Karpas-422 (cell line): ENCODE results near the gene RFX7. TPM values are rescaled to one million over a fixed set of nuclear protein-coding genes. Genes with fewer than 3 reads are reported as not detected.
A peak's percentile ranks its signal among the peaks of the same experiment; 100 is the strongest.

Experiments used
- DNase-seq: peaks from one replicate; pipeline ENCODE4 v3.0.0-alpha.2; 2015
- H2AFZ ChIP-seq: fragments of 200-600 bp; sonication (generic); 2 replicates; pipeline ENCODE4 v1.6.1; 2014; ENCODE audit warnings: antibody characterized with exemption, low read length, mixed read lengths
- H3K27ac ChIP-seq: fragments of 200-600 bp; sonication (generic); 2 replicates; pipeline ENCODE4 v1.5.1; 2014; ENCODE audit warnings: mild to moderate bottlenecking, low read length, moderate library complexity
- H3K27me3 ChIP-seq: fragments of 200-600 bp; sonication (generic); 2 replicates; pipeline ENCODE4 v1.6.1; 2014; ENCODE audit warnings: low read length, mixed read lengths
- H3K36me3 ChIP-seq: fragments of 200-600 bp; sonication (generic); 2 replicates; pipeline ENCODE4 v1.6.1; 2014; ENCODE audit warnings: low read length, mixed read lengths; ENCODE audit not compliant: insufficient read depth
- H3K4me1 ChIP-seq: fragments of 200-600 bp; sonication (generic); 2 replicates; pipeline ENCODE4 v1.6.1; 2014; ENCODE audit warnings: mild to moderate bottlenecking, low read length, mixed read lengths
- H3K4me2 ChIP-seq: fragments of 200-600 bp; sonication (generic); 2 replicates; pipeline ENCODE4 v1.6.1; 2014; ENCODE audit warnings: low read length, low read depth, mild to moderate bottlenecking; ENCODE audit not compliant: poor library complexity, severe bottlenecking
- H3K4me3 ChIP-seq: fragments of 200-600 bp; sonication (generic); 2 replicates; pipeline ENCODE4 v1.5.1; 2014; ENCODE audit warnings: mild to moderate bottlenecking, antibody characterized with exemption, low read length, mixed read lengths
- H3K79me2 ChIP-seq: fragments of 200-600 bp; sonication (generic); 2 replicates; pipeline ENCODE4 v1.6.1; 2014; ENCODE audit warnings: mild to moderate bottlenecking, low read length, mixed read lengths
- H3K9ac ChIP-seq: fragments of 200-600 bp; sonication (generic); 2 replicates; pipeline ENCODE4 v1.6.0; 2014; ENCODE audit warnings: low read length
- H3K9me2 ChIP-seq: fragments of 200-600 bp; sonication (generic), shearing (Covaris generic); replicated peaks from 2 replicates; pipeline ENCODE4 v1.6.0; 2014; ENCODE audit warnings: mild to moderate bottlenecking, low read length, moderate library complexity; ENCODE audit not compliant: insufficient read depth
- H3K9me3 ChIP-seq: fragments of 300-700, 200-600 bp; sonication (generic); 2 replicates; pipeline ENCODE4 v1.6.1; 2014; ENCODE audit warnings: low read length, mixed read lengths
- H4K20me1 ChIP-seq: fragments of 200-600 bp; sonication (generic); 2 replicates; pipeline ENCODE4 v1.6.1; 2014; ENCODE audit warnings: mild to moderate bottlenecking, antibody characterized with exemption, low read length, low read depth; ENCODE audit not compliant: insufficient read depth
- total RNA-seq: library from RNA; depleted of rRNA; stranded (reverse); fragments of >200 nt; shearing (Covaris generic); gene quantifications from 2 replicates; pipeline ENCODE4 v1.2.3, GENCODE V29; 2014; ENCODE audit warnings: low replicate concordance

Gene RFX7
- total RNA-seq, 1 experiment from 2014 or later, result 57.3 TPM

GRCh38 chr15:56088389-56088788 is 155.3 kb downstream of the RFX7 start:
- Histone ChIP-seq H3K9me2 (no peaks in the 10 kb centered on the region), H3K4me2 (no peak overlapping the region), H3K4me3 (no peak overlapping the region), H3K4me1 (no peaks in the 10 kb centered on the region), H2AFZ (no peak overlapping the region), H4K20me1 (peaks cover 3% of the 10 kb centered on the region; the same call in 1 of the 2 replicates), H3K79me2 (no peaks in the 10 kb centered on the region), H3K9ac (no peak overlapping the region), H3K9me3 (no peaks in the 10 kb centered on the region), H3K36me3 (peaks cover 26% of the 10 kb centered on the region; the same call in 1 of the 2 replicates), H3K27ac (no peak overlapping the region), H3K27me3 (no peaks in the 10 kb centered on the region)
- DNase-seq, result no peak

GRCh38 chr15:56086566-56086965 is 157.1 kb downstream of the RFX7 start:
- H3K9ac ChIP-seq, result no peak overlapping the region
- no peak overlapping the region for H3K27ac ChIP-seq
- H3K36me3 ChIP-seq, result peaks cover 15% of the 10 kb centered on the region; the same call in 1 of the 2 replicates
- H3K27me3 ChIP-seq, result no peaks in the 10 kb centered on the region
- no peak for DNase-seq
- no peak overlapping the region for H3K4me3 ChIP-seq
- no peaks in the 10 kb centered on the region for H3K9me2 ChIP-seq
- peaks cover 3% of the 10 kb centered on the region; the same call in 1 of the 2 replicates for H4K20me1 ChIP-seq
- H3K4me1 ChIP-seq, result no peaks in the 10 kb centered on the region; the same call in 1 of the 2 replicates
- no peak overlapping the region for H2AFZ ChIP-seq
- no peaks in the 10 kb centered on the region for H3K79me2 ChIP-seq
- H3K9me3 ChIP-seq, result no peaks in the 10 kb centered on the region
- H3K4me2 ChIP-seq, result no peak overlapping the region

GRCh38 chr15:56082263-56082761 is 161.4 kb downstream of the RFX7 start:
- no peaks in the 10 kb centered on the region; the same call in none of the 2 replicates for H3K4me1 ChIP-seq
- H3K36me3 ChIP-seq, result no peaks in the 10 kb centered on the region
- no peaks in the 10 kb centered on the region for H3K79me2 ChIP-seq
- H3K27ac ChIP-seq, result no peak overlapping the region
- H3K4me2 ChIP-seq, result no peak overlapping the region
- DNase-seq, result no peak
- no peaks in the 10 kb centered on the region for H3K9me2 ChIP-seq
- H3K9me3 ChIP-seq, result no peaks in the 10 kb centered on the region
- H3K4me3 ChIP-seq, result no peak overlapping the region
- H2AFZ ChIP-seq, result no peak overlapping the region
- no peaks in the 10 kb centered on the region for H3K27me3 ChIP-seq
- H4K20me1 ChIP-seq, result no peaks in the 10 kb centered on the region
- no peak overlapping the region for H3K9ac ChIP-seq

- no peak overlapping the region for H3K4me2 ChIP-seq
- no peaks in the 10 kb centered on the region; the same call in none of the 2 replicates for H3K4me1 ChIP-seq
- no peaks in the 10 kb centered on the region for H3K27me3 ChIP-seq
- DNase-seq, result no peak
- no peaks in the 10 kb centered on the region for H3K9me3 ChIP-seq
- no peaks in the 10 kb centered on the region for H3K36me3 ChIP-seq
- H3K27ac ChIP-seq, result no peak overlapping the region
- H3K9ac ChIP-seq, result no peak overlapping the region
- no peaks in the 10 kb centered on the region for H3K79me2 ChIP-seq
- H2AFZ ChIP-seq, result no peak overlapping the region
- H3K9me2 ChIP-seq, result no peaks in the 10 kb centered on the region
- no peak overlapping the region for H3K4me3 ChIP-seq
- no peaks in the 10 kb centered on the region for H4K20me1 ChIP-seq
These were observed 166.6 kb downstream of the RFX7 start for GRCh38 chr15:56077081-56077480.

GRCh38 chr15:56076640-56077039 is 167.0 kb downstream of the RFX7 start:
- Histone ChIP-seq H4K20me1 (no peaks in the 10 kb centered on the region), H3K27ac (no peak overlapping the region), H3K9me2 (no peaks in the 10 kb centered on the region), H3K27me3 (no peaks in the 10 kb centered on the region), H3K79me2 (no peaks in the 10 kb centered on the region), H3K4me2 (no peak overlapping the region), H3K9me3 (no peaks in the 10 kb centered on the region), H2AFZ (no peak overlapping the region), H3K36me3 (no peaks in the 10 kb centered on the region), H3K9ac (no peak overlapping the region), H3K4me3 (no peak overlapping the region), H3K4me1 (no peaks in the 10 kb centered on the region; the same call in 1 of the 2 replicates)
- no peak for DNase-seq

GRCh38 chr15:56074481-56075265 is 169.0 kb downstream of the RFX7 start:
- no peak overlapping the region for H3K4me3 ChIP-seq
- no peak overlapping the region for H2AFZ ChIP-seq
- no peaks in the 10 kb centered on the region; the same call in 1 of the 2 replicates for H3K4me1 ChIP-seq
- DNase-seq, result no peak
- no peaks in the 10 kb centered on the region for H3K27me3 ChIP-seq
- no peaks in the 10 kb centered on the region for H3K9me2 ChIP-seq
- no peak overlapping the region for H3K4me2 ChIP-seq
- no peaks in the 10 kb centered on the region for H4K20me1 ChIP-seq
- no peaks in the 10 kb centered on the region for H3K79me2 ChIP-seq
- no peak overlapping the region for H3K27ac ChIP-seq
- H3K9me3 ChIP-seq, result no peaks in the 10 kb centered on the region
- no peaks in the 10 kb centered on the region for H3K36me3 ChIP-seq
- no peak overlapping the region for H3K9ac ChIP-seq

- H3K27ac ChIP-seq, result no peak overlapping the region
- H4K20me1 ChIP-seq, result no peaks in the 10 kb centered on the region
- H3K4me2 ChIP-seq, result no peak overlapping the region
- no peak overlapping the region for H3K9ac ChIP-seq
- H3K27me3 ChIP-seq, result no peaks in the 10 kb centered on the region
- H3K9me2 ChIP-seq, result no peaks in the 10 kb centered on the region
- H3K36me3 ChIP-seq, result no peaks in the 10 kb centered on the region; the same call in 1 of the 2 replicates
- no peaks in the 10 kb centered on the region for H3K9me3 ChIP-seq
- H2AFZ ChIP-seq, result no peak overlapping the region
- H3K4me1 ChIP-seq, result no peaks in the 10 kb centered on the region
- DNase-seq, result peak; percentile 33
- no peaks in the 10 kb centered on the region for H3K79me2 ChIP-seq
- no peak overlapping the region for H3K4me3 ChIP-seq
These were observed 179.5 kb downstream of the RFX7 start for GRCh38 chr15:56064152-56064551.

GRCh38 chr15:56059716-56060115 is 184.0 kb downstream of the RFX7 start:
- H3K27me3 ChIP-seq, result no peaks in the 10 kb centered on the region
- H3K4me2 ChIP-seq, result no peak overlapping the region
- no peak overlapping the region for H3K9ac ChIP-seq
- DNase-seq, result peak; percentile 32
- H2AFZ ChIP-seq, result no peak overlapping the region
- no peak overlapping the region for H3K27ac ChIP-seq
- H3K4me3 ChIP-seq, result no peak overlapping the region
- no peaks in the 10 kb centered on the region for H4K20me1 ChIP-seq
- H3K36me3 ChIP-seq, result no peaks in the 10 kb centered on the region; the same call in 1 of the 2 replicates
- H3K9me2 ChIP-seq, result no peaks in the 10 kb centered on the region
- no peaks in the 10 kb centered on the region for H3K4me1 ChIP-seq
- H3K9me3 ChIP-seq, result no peaks in the 10 kb centered on the region
- H3K79me2 ChIP-seq, result no peaks in the 10 kb centered on the region
